Heart left ventricle (tissue), 13 donors: ENCODE data around the gene ADAM23.

ENCODE experiments used
- CTCF ChIP-seq, 12 donors: fragments of 200-600 bp; sonication (generic) in 4 of 12; IDR thresholded peaks; one replicate each; pipeline versions ENCODE4 v1.5.0 to v1.8.0; 2018 to 2022; ENCODE audit warnings: antibody characterized with exemption in 12 of 12, mild to moderate bottlenecking in 5 of 12
- POLR2A ChIP-seq, 2 donors: fragments of 450-650 bp; IDR thresholded peaks; one replicate each; pipeline ENCODE4 v1.6.1; 2017; ENCODE audit warnings: antibody characterized with exemption in 2 of 2, mild to moderate bottlenecking in 2 of 2, moderate library complexity in 2 of 2
- donor health status: ischemic (EF 13 %, LVEDD 7.1; RV severe dilation, severe dysfunction).
- donor health status: DM: no; HTN: yes; CAD: no.
- donor health status: DM: no; HTN: no; CAD: no.
- donor health status: ischemic (EF 25% LVEDD 6.9; RV normal size, moderate dysfunction).
- donor health status: ischemic (EF 25% LVEDD 5.7; RV mildly dilated, moderate dysfunction).
- donor health status: ischemic (EF 35%, LVEDD 5.7; RV mildly dilated, moderate dysfunction).
- donor health status: nonischemic (EF 11% LVEDD 7.7; RV severe dilation, severe dysfunction).
- donor health status: DM: yes; HTN: yes; CAD: no.
- donor health status: PGD.
- donor health status: ischemic (EF 29% LVEDD 5.4; RV normal size, mild dysfunction).
- donor health status: nonischemic (EF 23%, LVEDD 6.1; RV moderate dilation, normal function).

GRCh38 chr2:206561962-206562361, 118.6 kb downstream of the ADAM23 start:
- TF ChIP-seq CTCF (IDR thresholded peaks at IDR 0.05) = no peak
- no peak for TF ChIP-seq POLR2A (IDR thresholded peaks at IDR 0.05)
